BLaER1 (cell line): ENCODE results near the gene KIFC3.
A peak's percentile ranks its signal among the peaks of the same experiment; 100 is the strongest.
"Not testable (repeated sequence)": the region's sequence is repeated elsewhere in the genome, so short reads cannot be mapped to it uniquely, and the experiment has no call there.

Experiments used
- H3K27ac ChIP-seq: shearing (Covaris generic); formaldehyde crosslinking; 2 replicates; pipeline ENCODE4 v1.8.1; 2022
- H3K27me3 ChIP-seq: shearing (Covaris generic); formaldehyde crosslinking; 2 replicates; pipeline ENCODE4 v1.8.1; 2022
- H3K36me3 ChIP-seq: shearing (Covaris generic); formaldehyde crosslinking; 2 replicates; pipeline ENCODE4 v1.8.1; 2022
- H3K4me1 ChIP-seq: shearing (Covaris generic); formaldehyde crosslinking; 2 replicates; pipeline ENCODE4 v1.8.1; 2022
- H3K4me2 ChIP-seq: shearing (Covaris generic); formaldehyde crosslinking; 2 replicates; pipeline ENCODE4 v1.8.1; 2022
- H3K4me3 ChIP-seq: shearing (Covaris generic); formaldehyde crosslinking; 2 replicates; pipeline ENCODE4 v1.8.1; 2022
- H3K9ac ChIP-seq: shearing (Covaris generic); formaldehyde crosslinking; 2 replicates; pipeline ENCODE4 v1.8.1; 2022
- H3K9me3 ChIP-seq: shearing (Covaris generic); formaldehyde crosslinking; 2 replicates; pipeline ENCODE4 v1.8.1; 2022
- H4K20me1 ChIP-seq: shearing (Covaris generic); formaldehyde crosslinking; 2 replicates; pipeline ENCODE4 v1.8.1; 2022
- Cebpa-rat ChIP-seq: shearing (Covaris generic); IDR thresholded peaks from 2 replicates; pipeline ENCODE4 v1.8.1; 2022

Gene KIFC3

GRCh38 chr16:57838161-57838560 lies 35.9 kb upstream of the KIFC3 start:
- no peak overlapping the region for H3K9ac ChIP-seq
- H3K27ac ChIP-seq, result no peak overlapping the region
- TF ChIP-seq Cebpa-rat, result no peak

GRCh38 chr16:57837305-57838125 lies 35.2 kb upstream of the KIFC3 start:
- no peaks in the 10 kb centered on the region for H3K4me1 ChIP-seq
- no peaks in the 10 kb centered on the region for H3K27me3 ChIP-seq
- H3K4me2 ChIP-seq, result no peak overlapping the region
- no peak for TF ChIP-seq Cebpa-rat
- H3K9ac ChIP-seq, result no peak overlapping the region
- H3K27ac ChIP-seq, result no peak overlapping the region
- H3K4me3 ChIP-seq, result no peak overlapping the region
- H4K20me1 ChIP-seq, result no peaks in the 10 kb centered on the region
- H3K36me3 ChIP-seq, result no peaks in the 10 kb centered on the region
- H3K9me3 ChIP-seq, result no peaks in the 10 kb centered on the region

More at GRCh38 chr16:57838161-57838560, 35.9 kb upstream of the KIFC3 start:
- Histone ChIP-seq H3K4me3 (no peak overlapping the region), H3K4me1 (no peaks in the 10 kb centered on the region), H3K9me3 (no peaks in the 10 kb centered on the region), H4K20me1 (no peaks in the 10 kb centered on the region), H3K36me3 (no peaks in the 10 kb centered on the region), H3K27me3 (no peaks in the 10 kb centered on the region), H3K4me2 (no peak overlapping the region)

- not testable (repeated sequence) for H3K4me2 ChIP-seq, H4K20me1 ChIP-seq, H3K36me3 ChIP-seq, H3K4me1 ChIP-seq, H3K4me3 ChIP-seq, H3K9ac ChIP-seq, H3K9me3 ChIP-seq, H3K27me3 ChIP-seq, H3K27ac ChIP-seq
Observed at GRCh38 chr16:57835439-57835838, 33.1 kb upstream of the KIFC3 start.

- Histone ChIP-seq H3K4me3 (no peak overlapping the region), H3K4me1 (no peaks in the 10 kb centered on the region), H3K36me3 (no peaks in the 10 kb centered on the region), H3K27me3 (no peaks in the 10 kb centered on the region), H3K9ac (no peak overlapping the region), H3K9me3 (no peaks in the 10 kb centered on the region), H3K27ac (no peak overlapping the region), H3K4me2 (no peak overlapping the region), H4K20me1 (no peaks in the 10 kb centered on the region)
- TF ChIP-seq Cebpa-rat, result no peak
Observed at GRCh38 chr16:57834936-57835335, 32.6 kb upstream of the KIFC3 start.

GRCh38 chr16:57830890-57831484 lies 28.7 kb upstream of the KIFC3 start:
- Histone ChIP-seq H3K9ac (no peak overlapping the region), H3K4me1 (peaks cover 22% of the 10 kb centered on the region), H3K27ac (no peak overlapping the region), H3K9me3 (no peaks in the 10 kb centered on the region), H4K20me1 (no peaks in the 10 kb centered on the region), H3K27me3 (no peaks in the 10 kb centered on the region), H3K36me3 (no peaks in the 10 kb centered on the region), H3K4me3 (no peak overlapping the region), H3K4me2 (no peak overlapping the region)
- TF ChIP-seq Cebpa-rat, result no peak

GRCh38 chr16:57829969-57830360 lies 27.7 kb upstream of the KIFC3 start:
- H3K27ac ChIP-seq, result no peak overlapping the region
- H3K9ac ChIP-seq, result no peak overlapping the region
- H3K4me1 ChIP-seq, result peaks cover 24% of the 10 kb centered on the region
- no peak overlapping the region for H3K4me2 ChIP-seq
- H3K4me3 ChIP-seq, result no peak overlapping the region
- H3K9me3 ChIP-seq, result no peaks in the 10 kb centered on the region
- H3K27me3 ChIP-seq, result no peaks in the 10 kb centered on the region
- no peak for TF ChIP-seq Cebpa-rat
- no peaks in the 10 kb centered on the region for H3K36me3 ChIP-seq
- H4K20me1 ChIP-seq, result no peaks in the 10 kb centered on the region

- Histone ChIP-seq H3K4me1 (peaks cover 24% of the 10 kb centered on the region), H4K20me1 (no peaks in the 10 kb centered on the region), H3K27me3 (no peaks in the 10 kb centered on the region), H3K27ac (no peak overlapping the region), H3K4me3 (no peak overlapping the region), H3K4me2 (no peak overlapping the region), H3K9me3 (no peaks in the 10 kb centered on the region), H3K9ac (no peak overlapping the region), H3K36me3 (no peaks in the 10 kb centered on the region)
- no peak for TF ChIP-seq Cebpa-rat
Observed at GRCh38 chr16:57828272-57829161, 26.2 kb upstream of the KIFC3 start.

- peak overlapping the region; percentile 47 for H3K9ac ChIP-seq
- no peaks in the 10 kb centered on the region for H3K9me3 ChIP-seq
- H3K27ac ChIP-seq, result peak overlapping the region; percentile 53
- no peaks in the 10 kb centered on the region for H4K20me1 ChIP-seq
- peaks cover 24% of the 10 kb centered on the region for H3K4me1 ChIP-seq
- no peak for TF ChIP-seq Cebpa-rat
- no peaks in the 10 kb centered on the region for H3K36me3 ChIP-seq
- peak overlapping the region; percentile 90 for H3K4me2 ChIP-seq
- no peaks in the 10 kb centered on the region for H3K27me3 ChIP-seq
- H3K4me3 ChIP-seq, result peak overlapping the region; percentile 33; the same call in 1 of the 2 replicates
Observed at GRCh38 chr16:57826706-57827625, 24.7 kb upstream of the KIFC3 start.

- no peak overlapping the region for H3K9ac ChIP-seq
- H3K4me2 ChIP-seq, result peak overlapping the region; percentile 90
Observed at GRCh38 chr16:57826052-57826451, 23.8 kb upstream of the KIFC3 start.

More at GRCh38 chr16:57826052-57826451, 23.8 kb upstream of the KIFC3 start:
- TF ChIP-seq Cebpa-rat, result no peak
- no peak overlapping the region for H3K4me3 ChIP-seq
- no peak overlapping the region for H3K27ac ChIP-seq
- no peaks in the 10 kb centered on the region for H3K9me3 ChIP-seq
- no peaks in the 10 kb centered on the region for H3K36me3 ChIP-seq
- peaks cover 24% of the 10 kb centered on the region for H3K4me1 ChIP-seq
- no peaks in the 10 kb centered on the region for H4K20me1 ChIP-seq
- H3K27me3 ChIP-seq, result no peaks in the 10 kb centered on the region
